Skeletal muscle tissue (tissue), 2 donors: ENCODE measurements around the gene STMP1. TPM values are rescaled to one million over a fixed set of nuclear protein-coding genes. Genes with fewer than 3 reads are reported as not detected.

ENCODE experiments used
- small RNA-seq: library from RNA; depleted of rRNA; stranded (forward); fragments of <200 nt; gene quantifications from one replicate; pipeline ENCODE3, GENCODE V24; 2014
- total RNA-seq: library from RNA; depleted of rRNA; stranded (reverse); fragments of >200 nt; gene quantifications from one replicate; pipeline ENCODE4 v1.2.3, GENCODE V29; 2014

Gene STMP1
- total RNA-seq, 1 donor from 2014 or later: 15.7 TPM

Small RNAs within 50 kb of the gene (small RNA-seq; reads per million reads assigned to genes)
- not detected for gene RNU6-1154P

Other genes starting within 250 kb of the STMP1 start
- gene CNOT4, start 152.4 kb upstream of the STMP1 start, total RNA-seq: 16.2 TPM
- gene NUP205, start 104.6 kb upstream of the STMP1 start, total RNA-seq: 39.1 TPM
- gene SLC13A4, start 65.7 kb downstream of the STMP1 start, total RNA-seq: not detected
- gene FAM180A, start 86.3 kb downstream of the STMP1 start, total RNA-seq: 0.52 TPM